Spleen (tissue), 7 donors: ENCODE measurements around the gene RBM47.

Experiments used
- CTCF ChIP-seq, 11 experiments: fragments of 200-600 bp in 7 of 11; fragments of 450-650 bp in 4 of 11; sonication (generic) in 4 of 11; IDR thresholded peaks in 8 of 11; conservative IDR thresholded peaks in 3 of 11; 1 replicate in 7 of 11; 2 replicates in 4 of 11; pipeline versions ENCODE4 v1.4.0 to v1.8.0; 2016 to 2021; ENCODE audit warnings: antibody characterized with exemption in 11 of 11, inconsistent platforms in 4 of 11, mild to moderate bottlenecking in 1 of 11
- POLR2A ChIP-seq, 3 donors: fragments of 450-650 bp; IDR thresholded peaks; one replicate each; pipeline ENCODE4 v1.5.1; 2017; ENCODE audit warnings: antibody characterized with exemption in 3 of 3, mild to moderate bottlenecking in 1 of 3
- POLR2AphosphoS5 ChIP-seq, 3 donors: sonication (generic); formaldehyde crosslinking; IDR thresholded peaks; one replicate each; pipeline ENCODE4 v1.5.1; 2017; ENCODE audit warnings: antibody characterized with exemption in 3 of 3
- donor health status: DM: no; HTN: no; CAD: no; lungs with moderate emphysema.
- donor health status: DM: no; HTN: no; CAD: no.
- donor health status: DM: no; HTN: no; CAD: no.

- TF ChIP-seq CTCF (IDR thresholded peaks at IDR 0.05 in 8 of 11, conservative IDR thresholded peaks at IDR 0.05 in 3 of 11) (no peak), POLR2AphosphoS5 (IDR thresholded peaks at IDR 0.05) (no peak), POLR2A (IDR thresholded peaks at IDR 0.05) (no peak)
These were observed 48.8 kb upstream of the RBM47 start for GRCh38 chr4:40678421-40678820.
